Measurements from ENCODE around the gene KRTAP5-10. TPM values are rescaled to one million over a fixed set of nuclear protein-coding genes. Genes with fewer than 3 reads are reported as not detected.

The KRTAP5-10 gene
- polyA plus RNA-seq, 2 of the 4 experiments (the other 2 are of a cell fraction), result not detected

DNA sequence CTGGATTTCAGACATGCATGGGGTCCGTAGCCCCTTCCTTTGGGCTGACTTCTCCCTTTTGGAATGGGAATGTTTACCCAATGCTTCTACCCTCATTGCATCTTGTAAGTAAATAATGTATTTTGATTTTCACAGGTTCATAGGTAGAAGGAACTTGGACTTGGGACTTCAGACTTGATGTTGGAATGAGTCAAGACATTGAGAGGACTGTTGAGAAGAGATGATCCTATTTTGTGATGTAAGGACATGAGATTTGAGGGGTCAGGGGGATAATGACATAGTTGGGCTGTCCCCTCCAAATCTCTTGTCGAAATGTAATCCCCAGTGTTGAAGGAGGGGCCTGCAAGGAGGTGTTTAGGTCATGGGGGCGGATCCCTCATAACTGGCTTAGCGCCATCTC, 933 bp upstream of the KRTAP5-10 start:
- ChIA-PET POLR2A (interaction anchor here (0.5 kb wide), 1 partner anchor 1111 kb away, joined by 4 read pairs; no protein-coding TSS in a partner anchor), CTCF (interaction anchor here (0.8 to 2.0 kb wide), 4 partner anchors 8 to 19 kb away, joined by 3 to 8 read pairs (median 4); no protein-coding TSS in a partner anchor)
- Histone ChIP-seq H3K4me2 (no peak overlapping the region), H3K4me1 (no peaks in the 10 kb centered on the region), H3K9me3 (peaks cover 17% of the 10 kb centered on the region), H3K27ac (no peak overlapping the region), H3K4me3 (no peak overlapping the region)
- WGBS (ENCODE audit: missing lambda C conversion rate), result 20% methylated on average over 4 of the region's 4 CpGs
- no peak for TF ChIP-seq ZFP36 (IDR thresholded peaks at IDR 0.05; ENCODE audit: borderline replicate concordance, partially characterized antibody)
- TF ChIP-seq CEBPB (IDR thresholded peaks at IDR 0.05), result no peak
- no peak for TF ChIP-seq MYC (IDR thresholded peaks at IDR 0.05; ENCODE audit: borderline replicate concordance, low read length)
- TF ChIP-seq GATA3 (IDR thresholded peaks at IDR 0.05; ENCODE audit: borderline replicate concordance), result no peak
- TF ChIP-seq CHD4 (IDR thresholded peaks at IDR 0.05; ENCODE audit: borderline replicate concordance), result no peak
- no peak for TF ChIP-seq RCOR1 (IDR thresholded peaks at IDR 0.05; ENCODE audit: low read depth, low read length)
- TF ChIP-seq CBX8 (IDR thresholded peaks at IDR 0.05), result no peak
- TF ChIP-seq MAFK (IDR thresholded peaks at IDR 0.05; ENCODE audit: partially characterized antibody), result no peak
- no peak for TF ChIP-seq FOSB (CRISPR knock-in tag; IDR thresholded peaks at IDR 0.05)
- no peak for TF ChIP-seq MAX (IDR thresholded peaks at IDR 0.05)
- TF ChIP-seq TFCP2L1 (CRISPR knock-in tag; IDR thresholded peaks at IDR 0.05), result no peak
- no peak for TF ChIP-seq ZSCAN20 (CRISPR knock-in tag; IDR thresholded peaks at IDR 0.05)
- no peak for TF ChIP-seq EHMT2 (IDR thresholded peaks at IDR 0.05; ENCODE audit: low read depth)
- TF ChIP-seq HOXB5 (CRISPR knock-in tag; IDR thresholded peaks at IDR 0.05), result no peak
- no peak for TF ChIP-seq CBX2 (IDR thresholded peaks at IDR 0.05; ENCODE audit: borderline replicate concordance, low read depth)
- TF ChIP-seq NFE2L2 (conservative IDR thresholded peaks at IDR 0.05; ENCODE audit: low read length), result no peak
- no peak for TF ChIP-seq REST (IDR thresholded peaks at IDR 0.05)
- ATAC-seq (no peak), DNase-seq (ENCODE audit: low read depth in 1 of 2, low spot score in 1 of 2) (no peak), FAIRE-seq (no peak)

GRCh38 chr11:71566081-71566620, 788 bp downstream of the KRTAP5-10 start:
- 58% methylated on average over 10 of the region's 10 CpGs for whole genome bisulfite sequencing (ENCODE audit: missing lambda C conversion rate)
- Histone ChIP-seq H3K4me1 (no peaks in the 10 kb centered on the region), H3K9me3 (peaks cover 16% of the 10 kb centered on the region), H3K4me2 (no peak overlapping the region), H3K4me3 (no peak overlapping the region), H3K27ac (no peak overlapping the region)
- POLR2A ChIA-PET, result no interaction called here
- DNase-seq (ENCODE audit: low read depth in 1 of 2, low spot score in 1 of 2) (no peak), ATAC-seq (no peak), FAIRE-seq (no peak)
- no peak for TF ChIP-seq ZSCAN20 (CRISPR knock-in tag; IDR thresholded peaks at IDR 0.05)
- TF ChIP-seq, protein P1, sequence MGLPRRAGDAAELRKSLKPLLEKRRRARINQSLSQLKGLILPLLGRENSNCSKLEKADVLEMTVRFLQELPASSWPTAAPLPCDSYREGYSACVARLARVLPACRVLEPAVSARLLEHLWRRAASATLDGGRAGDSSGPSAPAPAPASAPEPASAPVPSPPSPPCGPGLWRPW (IDR thresholded peaks at IDR 0.05), result no peak
- TF ChIP-seq, protein P2, sequence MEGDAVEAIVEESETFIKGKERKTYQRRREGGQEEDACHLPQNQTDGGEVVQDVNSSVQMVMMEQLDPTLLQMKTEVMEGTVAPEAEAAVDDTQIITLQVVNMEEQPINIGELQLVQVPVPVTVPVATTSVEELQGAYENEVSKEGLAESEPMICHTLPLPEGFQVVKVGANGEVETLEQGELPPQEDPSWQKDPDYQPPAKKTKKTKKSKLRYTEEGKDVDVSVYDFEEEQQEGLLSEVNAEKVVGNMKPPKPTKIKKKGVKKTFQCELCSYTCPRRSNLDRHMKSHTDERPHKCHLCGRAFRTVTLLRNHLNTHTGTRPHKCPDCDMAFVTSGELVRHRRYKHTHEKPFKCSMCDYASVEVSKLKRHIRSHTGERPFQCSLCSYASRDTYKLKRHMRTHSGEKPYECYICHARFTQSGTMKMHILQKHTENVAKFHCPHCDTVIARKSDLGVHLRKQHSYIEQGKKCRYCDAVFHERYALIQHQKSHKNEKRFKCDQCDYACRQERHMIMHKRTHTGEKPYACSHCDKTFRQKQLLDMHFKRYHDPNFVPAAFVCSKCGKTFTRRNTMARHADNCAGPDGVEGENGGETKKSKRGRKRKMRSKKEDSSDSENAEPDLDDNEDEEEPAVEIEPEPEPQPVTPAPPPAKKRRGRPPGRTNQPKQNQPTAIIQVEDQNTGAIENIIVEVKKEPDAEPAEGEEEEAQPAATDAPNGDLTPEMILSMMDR (IDR thresholded peaks at IDR 0.05), result no peak
- TF ChIP-seq HEYL (CRISPR knock-in tag; IDR thresholded peaks at IDR 0.05), result no peak
- TF ChIP-seq RAD21 (conservative IDR thresholded peaks at IDR 0.05 in 1 of 2, IDR thresholded peaks at IDR 0.05 in 1 of 2), result no peak
- TF ChIP-seq SMC3 (IDR thresholded peaks at IDR 0.05), result no peak
- TF ChIP-seq EHF (CRISPR knock-in tag; IDR thresholded peaks at IDR 0.05), result no peak
- TF ChIP-seq HOXB5 (CRISPR knock-in tag; IDR thresholded peaks at IDR 0.05), result no peak
- TF ChIP-seq RFX5 (IDR thresholded peaks at IDR 0.05), result no peak
- TF ChIP-seq FOSL2 (IDR thresholded peaks at IDR 0.05), result no peak
- no peak for TF ChIP-seq FOSL2 (CRISPR knock-in tag; IDR thresholded peaks at IDR 0.05)
- TF ChIP-seq, protein P3, sequence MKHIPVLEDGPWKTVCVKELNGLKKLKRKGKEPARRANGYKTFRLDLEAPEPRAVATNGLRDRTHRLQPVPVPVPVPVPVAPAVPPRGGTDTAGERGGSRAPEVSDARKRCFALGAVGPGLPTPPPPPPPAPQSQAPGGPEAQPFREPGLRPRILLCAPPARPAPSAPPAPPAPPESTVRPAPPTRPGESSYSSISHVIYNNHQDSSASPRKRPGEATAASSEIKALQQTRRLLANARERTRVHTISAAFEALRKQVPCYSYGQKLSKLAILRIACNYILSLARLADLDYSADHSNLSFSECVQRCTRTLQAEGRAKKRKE (CRISPR knock-in tag; IDR thresholded peaks at IDR 0.05; ENCODE audit: low read depth), result no peak
- TF ChIP-seq PHF8 (IDR thresholded peaks at IDR 0.05; ENCODE audit: borderline replicate concordance, low read depth), result no peak
- CTCF ChIA-PET, result interaction anchor here (1.5 to 2.8 kb wide), 2 partner anchors 14 to 20 kb away, joined by 3 to 11 read pairs; no protein-coding TSS in a partner anchor
